COLO668 (cell line): ENCODE data around the gene HMBS.
A peak's percentile ranks its signal among the peaks of the same experiment; 100 is the strongest.
"Not testable (repeated sequence)": the region's sequence is repeated elsewhere in the genome, so short reads cannot be mapped to it uniquely, and the experiment has no call there.

Source experiments
- DNase-seq: peaks from one replicate; lab custom pipeline; 2025; ENCODE audit not compliant: unreplicated experiment; lab: John Stamatoyannopoulos, UW

Gene HMBS

GRCh38 chr11:119118227-119118626 is 33.5 kb downstream of the HMBS start:
- DNase-seq: no peak

- DNase-seq: no peak
These were observed 34.3 kb downstream of the HMBS start for GRCh38 chr11:119118946-119119345.

- peak; percentile 13 for DNase-seq
These were observed 35.9 kb downstream of the HMBS start for GRCh38 chr11:119120639-119121007.

GRCh38 chr11:119121008-119121810 is 36.5 kb downstream of the HMBS start, which contains the start of gene HINFP:
TSS of gene HINFP (plus strand) at chr11:119121580. CDS start at chr11:119126945, 5,365 bp downstream.
- peak; percentile 99 for DNase-seq

- DNase-seq: no peak
These were observed 37.1 kb downstream of the HMBS start for GRCh38 chr11:119121811-119122124.

- DNase-seq: no peak
These were observed 41.1 kb downstream of the HMBS start for GRCh38 chr11:119125821-119126220.

- no peak for DNase-seq
These were observed 42.1 kb downstream of the HMBS start for GRCh38 chr11:119126675-119127268.

GRCh38 chr11:119130662-119131061 is 46.0 kb downstream of the HMBS start:
- DNase-seq: no peak

GRCh38 chr11:119134389-119134978 is 49.8 kb downstream of the HMBS start:
- no peak for DNase-seq

- DNase-seq: not testable (repeated sequence)
These were observed 54.6 kb downstream of the HMBS start for GRCh38 chr11:119139276-119139675.
